Glutamatergic neuron (in vitro differentiated cells): ENCODE results near the gene PPP1R17. TPM values are rescaled to one million over a fixed set of nuclear protein-coding genes. Genes with fewer than 3 reads are reported as not detected.

ENCODE experiments used
- DNase-seq: peaks from one replicate; pipeline ENCODE4 v3.0.0; 2022
- H3K27ac Mint-ChIP-seq: one replicate; pipeline ENCODE4 v1.8.0; 2020; ENCODE audit warnings: mild to moderate bottlenecking, mixed read lengths, inconsistent platforms; ENCODE audit not compliant: unreplicated experiment
- H3K27me3 Mint-ChIP-seq: one replicate; pipeline ENCODE4 v1.8.0; 2020; ENCODE audit warnings: mild to moderate bottlenecking, moderate library complexity, mixed read lengths, inconsistent platforms; ENCODE audit not compliant: unreplicated experiment
- H3K36me3 Mint-ChIP-seq: one replicate; pipeline ENCODE4 v1.8.0; 2020; ENCODE audit warnings: mild to moderate bottlenecking, mixed read lengths, inconsistent platforms; ENCODE audit not compliant: unreplicated experiment
- H3K4me1 Mint-ChIP-seq: one replicate; pipeline ENCODE4 v1.8.0; 2020; ENCODE audit warnings: mild to moderate bottlenecking, low read depth, mixed read lengths, inconsistent platforms; ENCODE audit not compliant: unreplicated experiment
- H3K4me3 Mint-ChIP-seq: one replicate; pipeline ENCODE4 v1.8.0; 2020; ENCODE audit warnings: mild to moderate bottlenecking, mixed read lengths, inconsistent platforms; ENCODE audit not compliant: unreplicated experiment
- H3K9me3 Mint-ChIP-seq: one replicate; pipeline ENCODE4 v1.8.0; 2020; ENCODE audit warnings: mild to moderate bottlenecking, moderate library complexity, mixed read lengths, inconsistent platforms; ENCODE audit not compliant: unreplicated experiment
- CTCF ChIP-seq: fragments of 200-600 bp; sonication (generic); IDR thresholded peaks from one replicate; pipeline ENCODE4 v1.5.0; 2021; ENCODE audit not compliant: partially characterized antibody, unreplicated experiment
- long read RNA-seq: library from polyadenylated mRNA; unstranded; transcript quantifications from one replicate; pipeline ENCODE4 v2.0.0, GENCODE V29; 2020; ENCODE audit not compliant: unreplicated experiment
- total RNA-seq: library from RNA; stranded (reverse); fragmentation: NEBNext Ultra II Directional; extraction: Animal tissue kit (Norgen Biotek cat#: 25700); gene quantifications from one replicate; pipeline ENCODE4 v1.2.1, GENCODE V29; 2021; ENCODE audit not compliant: unreplicated experiment

The PPP1R17 gene
- 657 TPM for total RNA-seq
- long read RNA-seq, transcript PPP1R17-201 (5 exons, 2,268 nt): major isoform, 2,223 of 2,416 reads
- long read RNA-seq, transcript PPP1R17-202 (4 exons, 569 nt): minor isoform, 50 of 2,416 reads
- long read RNA-seq, partial matches to known transcripts: 49 of 2,416 reads
- long read RNA-seq, other reads (novel, unspliced or antisense): 94 of 2,416 reads

GRCh38 chr7:31687024-31687748 lies at the start of gene PPP1R17:
TSS of gene PPP1R17 (plus strand) at chr7:31687215. CDS start at chr7:31692442, 5,227 bp downstream.
- Mint-ChIP-seq H3K9me3 (peaks cover 51% of the 10 kb centered on the region), H3K4me3 (peak within 1 kb of the TSS; percentile 99), H3K27ac (peak within 1 kb of the TSS; percentile 100), H3K36me3 (peaks cover 11% of the 10 kb centered on the region), H3K27me3 (peaks cover 39% of the 10 kb centered on the region), H3K4me1 (peaks cover 39% of the 10 kb centered on the region)
- TF ChIP-seq CTCF: no peak
- DNase-seq: peak; percentile 88

DNA sequence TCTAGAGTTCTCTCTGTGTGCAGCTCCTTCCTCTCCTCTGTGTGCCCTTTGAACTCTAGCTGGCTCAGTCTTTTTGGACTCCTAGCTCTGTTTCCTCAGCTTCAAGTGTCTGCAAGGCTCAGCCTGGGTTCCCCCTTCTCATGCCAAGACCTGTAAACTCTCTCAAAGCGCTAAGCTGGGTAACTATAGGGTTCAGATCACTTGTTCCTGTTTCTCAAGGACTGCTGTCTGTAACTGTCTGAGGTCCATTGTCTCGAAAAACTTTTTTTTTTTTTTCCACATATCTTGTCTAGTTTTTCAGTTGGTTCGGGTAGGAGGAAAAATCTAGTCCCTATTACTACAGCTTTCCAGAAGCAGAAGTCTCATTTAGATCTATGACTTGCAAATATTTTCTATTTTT lies 46.6 kb upstream of the PPP1R17 start:
- no peak overlapping the region for H3K27ac Mint-ChIP-seq
- DNase-seq: no peak
- H3K9me3 Mint-ChIP-seq: no peaks in the 10 kb centered on the region
- TF ChIP-seq CTCF: no peak
- H3K27me3 Mint-ChIP-seq: peaks cover 1% of the 10 kb centered on the region
- no peak overlapping the region for H3K4me3 Mint-ChIP-seq
- H3K4me1 Mint-ChIP-seq: peaks cover 8% of the 10 kb centered on the region
- H3K36me3 Mint-ChIP-seq: no peaks in the 10 kb centered on the region

DNA sequence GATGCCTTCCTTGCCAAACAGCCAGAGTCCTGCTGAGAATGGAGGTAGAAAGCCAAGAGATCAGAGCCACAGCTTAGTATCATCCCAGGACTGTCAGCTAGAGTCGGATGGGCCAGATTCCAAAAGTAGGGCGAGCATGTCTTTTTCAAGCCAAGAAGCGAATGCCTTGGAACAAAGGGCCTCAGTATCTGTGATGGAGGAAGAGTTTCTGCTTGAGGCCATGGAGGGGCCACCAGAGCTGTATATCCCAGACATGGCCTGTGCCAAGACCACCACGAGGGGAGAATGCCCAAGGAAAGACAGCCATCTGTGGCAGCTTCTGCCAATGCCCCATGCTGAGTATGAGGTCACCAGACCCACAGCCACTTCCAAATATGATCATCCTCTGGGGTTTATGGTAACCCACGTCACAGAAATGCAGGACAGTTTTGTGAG lies 44.3 kb upstream of the PPP1R17 start:
- Mint-ChIP-seq H3K27me3 (peaks cover 1% of the 10 kb centered on the region), H3K9me3 (no peaks in the 10 kb centered on the region), H3K36me3 (no peaks in the 10 kb centered on the region), H3K4me3 (no peak overlapping the region), H3K27ac (peak overlapping the region; percentile 34), H3K4me1 (peaks cover 8% of the 10 kb centered on the region)
- DNase-seq: no peak
- no peak for TF ChIP-seq CTCF

DNA sequence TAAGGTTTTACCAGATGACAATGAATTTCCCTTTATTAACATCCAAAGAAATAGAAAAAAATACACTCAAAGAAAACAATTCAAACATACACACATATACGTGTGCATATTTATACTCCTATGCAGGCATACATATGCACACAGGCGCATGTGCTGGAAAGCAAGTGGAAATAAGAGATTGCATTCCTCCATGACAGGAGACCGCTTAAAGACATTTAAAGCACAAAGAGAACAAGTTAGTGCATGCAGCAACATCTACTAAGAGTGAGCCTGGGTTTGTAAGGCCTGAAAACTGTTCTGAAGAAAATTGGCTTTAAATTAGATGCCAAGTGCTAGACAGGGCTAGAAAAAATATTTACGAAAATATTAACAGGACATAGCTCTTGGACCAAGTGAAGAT lies 40.1 kb upstream of the PPP1R17 start:
- no peak for TF ChIP-seq CTCF
- Mint-ChIP-seq H3K27ac (no peak overlapping the region), H3K4me1 (peaks cover 16% of the 10 kb centered on the region), H3K27me3 (peaks cover 3% of the 10 kb centered on the region), H3K9me3 (no peaks in the 10 kb centered on the region), H3K36me3 (no peaks in the 10 kb centered on the region), H3K4me3 (no peak overlapping the region)
- DNase-seq: no peak

- Mint-ChIP-seq H3K4me3 (no peak overlapping the region), H3K4me1 (peaks cover 16% of the 10 kb centered on the region), H3K27me3 (peaks cover 3% of the 10 kb centered on the region), H3K36me3 (no peaks in the 10 kb centered on the region), H3K9me3 (no peaks in the 10 kb centered on the region), H3K27ac (no peak overlapping the region)
- TF ChIP-seq CTCF: no peak
- DNase-seq: no peak
Observed at GRCh38 chr7:31647511-31647910, 39.5 kb upstream of the PPP1R17 start.
